Measurements from ENCODE around the gene ABLIM1.

DNA sequence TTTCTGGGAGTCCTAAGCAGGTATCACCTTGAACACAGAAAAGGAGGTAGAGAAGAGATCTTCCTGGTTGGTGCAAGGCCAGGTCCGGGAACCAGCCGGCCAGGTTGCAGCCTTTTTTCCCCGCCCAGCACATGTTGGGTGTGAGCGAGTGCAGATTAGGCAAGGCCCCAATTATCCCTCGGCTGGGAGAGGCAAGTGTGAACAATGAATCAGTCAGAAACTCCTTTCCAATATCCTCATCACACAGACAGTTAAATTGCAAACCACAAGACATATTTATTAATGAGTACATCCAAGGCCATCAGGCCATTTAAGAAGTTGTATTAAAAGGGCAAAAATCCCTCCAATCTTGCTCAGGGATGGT, 138.8 kb downstream of the ABLIM1 start:
- TF ChIP-seq, protein P1, sequence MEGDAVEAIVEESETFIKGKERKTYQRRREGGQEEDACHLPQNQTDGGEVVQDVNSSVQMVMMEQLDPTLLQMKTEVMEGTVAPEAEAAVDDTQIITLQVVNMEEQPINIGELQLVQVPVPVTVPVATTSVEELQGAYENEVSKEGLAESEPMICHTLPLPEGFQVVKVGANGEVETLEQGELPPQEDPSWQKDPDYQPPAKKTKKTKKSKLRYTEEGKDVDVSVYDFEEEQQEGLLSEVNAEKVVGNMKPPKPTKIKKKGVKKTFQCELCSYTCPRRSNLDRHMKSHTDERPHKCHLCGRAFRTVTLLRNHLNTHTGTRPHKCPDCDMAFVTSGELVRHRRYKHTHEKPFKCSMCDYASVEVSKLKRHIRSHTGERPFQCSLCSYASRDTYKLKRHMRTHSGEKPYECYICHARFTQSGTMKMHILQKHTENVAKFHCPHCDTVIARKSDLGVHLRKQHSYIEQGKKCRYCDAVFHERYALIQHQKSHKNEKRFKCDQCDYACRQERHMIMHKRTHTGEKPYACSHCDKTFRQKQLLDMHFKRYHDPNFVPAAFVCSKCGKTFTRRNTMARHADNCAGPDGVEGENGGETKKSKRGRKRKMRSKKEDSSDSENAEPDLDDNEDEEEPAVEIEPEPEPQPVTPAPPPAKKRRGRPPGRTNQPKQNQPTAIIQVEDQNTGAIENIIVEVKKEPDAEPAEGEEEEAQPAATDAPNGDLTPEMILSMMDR (IDR thresholded peaks at IDR 0.05): no peak
- no peak for TF ChIP-seq POLR2A (IDR thresholded peaks at IDR 0.05)
